Rectal smooth muscle tissue (tissue), 1 donor: ENCODE measurements around the gene MROH9.

Experiments
- H3K27ac ChIP-seq: one replicate; pipeline ENCODE4 v1.7.0; 2013; ENCODE audit warnings: low read depth, low read length, inconsistent platforms
- H3K27me3 ChIP-seq: one replicate; pipeline ENCODE4 v1.7.0; 2013; ENCODE audit warnings: low read length; ENCODE audit not compliant: control insufficient read depth, insufficient read depth
- H3K36me3 ChIP-seq: one replicate; pipeline ENCODE4 v1.7.0; 2013; ENCODE audit warnings: low read length; ENCODE audit not compliant: control insufficient read depth, insufficient read depth
- H3K4me1 ChIP-seq: one replicate; pipeline ENCODE4 v1.7.0; 2013; ENCODE audit warnings: low read length; ENCODE audit not compliant: control insufficient read depth, insufficient read depth
- H3K4me3 ChIP-seq: one replicate; pipeline ENCODE4 v1.7.0; 2013; ENCODE audit warnings: low read length
- H3K9ac ChIP-seq: one replicate; pipeline ENCODE4 v1.7.0; 2013; ENCODE audit warnings: low read length

MROH9 gene

GRCh38 chr1:171103862-171104261 lies 168.5 kb downstream of the MROH9 start:
- no peaks in the 10 kb centered on the region for H3K27me3 ChIP-seq
- no peaks in the 10 kb centered on the region for H3K4me1 ChIP-seq
- H3K9ac ChIP-seq = no peak overlapping the region
- no peak overlapping the region for H3K27ac ChIP-seq
- no peak overlapping the region for H3K4me3 ChIP-seq
- no peaks in the 10 kb centered on the region for H3K36me3 ChIP-seq

GRCh38 chr1:171107262-171107940 lies 172.1 kb downstream of the MROH9 start:
- H3K27me3 ChIP-seq = no peaks in the 10 kb centered on the region
- no peak overlapping the region for H3K27ac ChIP-seq
- H3K36me3 ChIP-seq = no peaks in the 10 kb centered on the region
- no peak overlapping the region for H3K4me3 ChIP-seq
- H3K9ac ChIP-seq = no peak overlapping the region
- H3K4me1 ChIP-seq = no peaks in the 10 kb centered on the region

- H3K4me1 ChIP-seq = no peaks in the 10 kb centered on the region
- no peak overlapping the region for H3K9ac ChIP-seq
- H3K4me3 ChIP-seq = no peak overlapping the region
- H3K27me3 ChIP-seq = no peaks in the 10 kb centered on the region
- no peak overlapping the region for H3K27ac ChIP-seq
- no peaks in the 10 kb centered on the region for H3K36me3 ChIP-seq
These were observed 172.6 kb downstream of the MROH9 start for GRCh38 chr1:171107969-171108368.

- Histone ChIP-seq H3K9ac (no peak overlapping the region), H3K27me3 (no peaks in the 10 kb centered on the region), H3K27ac (no peak overlapping the region), H3K36me3 (no peaks in the 10 kb centered on the region), H3K4me3 (no peak overlapping the region), H3K4me1 (no peaks in the 10 kb centered on the region)
These were observed 174.6 kb downstream of the MROH9 start for GRCh38 chr1:171109966-171110365.

GRCh38 chr1:171110621-171111326 lies 175.4 kb downstream of the MROH9 start:
- no peaks in the 10 kb centered on the region for H3K36me3 ChIP-seq
- no peak overlapping the region for H3K9ac ChIP-seq
- no peak overlapping the region for H3K4me3 ChIP-seq
- H3K27me3 ChIP-seq = no peaks in the 10 kb centered on the region
- no peaks in the 10 kb centered on the region for H3K4me1 ChIP-seq
- no peak overlapping the region for H3K27ac ChIP-seq

GRCh38 chr1:171112119-171112518 lies 176.8 kb downstream of the MROH9 start:
- H3K27me3 ChIP-seq = no peaks in the 10 kb centered on the region
- no peaks in the 10 kb centered on the region for H3K4me1 ChIP-seq
- H3K36me3 ChIP-seq = no peaks in the 10 kb centered on the region
- no peak overlapping the region for H3K9ac ChIP-seq
- no peak overlapping the region for H3K4me3 ChIP-seq
- H3K27ac ChIP-seq = no peak overlapping the region

- no peaks in the 10 kb centered on the region for H3K4me1 ChIP-seq
- no peak overlapping the region for H3K9ac ChIP-seq
- H3K36me3 ChIP-seq = no peaks in the 10 kb centered on the region
- H3K27ac ChIP-seq = no peak overlapping the region
- no peak overlapping the region for H3K4me3 ChIP-seq
- H3K27me3 ChIP-seq = no peaks in the 10 kb centered on the region
These were observed 178.0 kb downstream of the MROH9 start for GRCh38 chr1:171113382-171113781.
